TTC549 (cell line): ENCODE measurements around the gene SLC5A1.

ENCODE experiments used
- FAIRE-seq: peaks from 2 replicates; lab custom pipeline; 2012; peaks lifted over from hg19 to GRCh38; lab: Jason Lieb, UNC

The SLC5A1 gene

DNA sequence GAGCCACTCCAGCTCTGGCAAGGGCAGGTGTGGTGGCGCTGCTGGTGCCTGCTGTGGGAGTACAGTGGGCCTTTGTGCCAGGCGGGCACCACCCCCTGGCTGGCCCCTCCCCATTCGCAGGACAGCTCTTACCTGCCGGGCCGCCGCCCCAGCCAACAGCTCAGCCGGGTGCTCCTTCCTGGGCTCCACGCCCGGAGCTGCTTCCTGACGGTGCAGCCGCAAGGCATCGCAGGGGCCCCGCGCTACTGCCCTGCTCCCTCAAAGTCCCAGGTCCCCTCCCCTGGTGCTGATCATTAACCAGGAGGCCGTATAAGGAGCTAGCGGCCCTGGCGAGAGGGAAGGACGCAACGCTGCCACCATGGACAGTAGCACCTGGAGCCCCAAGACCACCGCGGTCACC, at the start of gene SLC5A1:
SLC5A1 (plus strand) TSS at position 338 of the 400 bp plus-strand sequence; CDS start at position 359, 21 bp downstream.
- no peak for FAIRE-seq

DNA sequence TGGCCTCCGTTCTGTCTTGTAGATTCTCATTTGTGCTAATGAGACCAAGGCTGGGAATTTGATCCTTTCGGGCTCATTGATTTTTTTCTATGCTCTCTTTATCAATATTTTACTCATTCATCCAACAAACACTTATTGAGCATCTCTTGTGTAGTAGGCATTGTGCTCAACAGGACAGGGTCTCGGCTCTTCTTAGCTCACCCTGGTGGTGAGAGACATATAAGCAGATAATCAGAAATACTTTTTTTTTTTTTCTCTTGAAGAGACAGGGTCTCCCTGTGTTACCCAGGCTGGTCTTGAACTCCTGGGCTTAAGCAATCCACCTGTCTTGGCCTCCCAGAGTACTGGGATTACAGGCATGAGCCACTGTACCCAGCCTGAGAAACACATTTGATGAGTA, 48.0 kb upstream of the SLC5A1 start:
- no peak for FAIRE-seq

- no peak for FAIRE-seq
These were observed 47.3 kb upstream of the SLC5A1 start for GRCh38 chr22:31995807-31996206.

DNA sequence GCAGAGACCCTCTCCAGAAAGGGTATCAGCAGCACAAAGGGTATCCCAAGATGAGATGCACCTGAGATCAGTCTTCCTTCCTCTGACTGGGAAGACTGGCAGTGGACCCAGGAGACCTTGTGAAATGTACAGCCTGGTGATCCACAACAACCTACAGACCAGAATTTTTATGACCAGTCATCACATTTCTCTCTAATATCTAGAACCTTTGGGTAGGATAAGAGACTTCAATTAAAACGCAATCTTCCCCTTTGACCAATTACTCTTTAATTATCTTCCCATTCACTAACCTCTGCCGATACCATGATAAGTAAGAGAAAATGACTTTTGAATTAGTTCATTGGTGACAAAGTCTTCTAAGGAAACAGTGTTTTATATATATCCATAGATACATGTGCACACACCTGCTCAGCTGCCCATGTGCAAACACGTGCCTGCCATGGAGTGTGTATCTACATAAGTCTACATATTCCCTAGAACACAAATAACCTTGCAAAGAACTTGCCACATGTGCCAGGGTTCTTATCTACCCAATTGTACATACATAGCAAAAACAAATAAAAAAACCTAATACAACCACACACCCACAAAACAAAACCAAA, 44.2 kb upstream of the SLC5A1 start:
- FAIRE-seq: no peak

GRCh38 chr22:32000181-32000580, 42.9 kb upstream of the SLC5A1 start:
- FAIRE-seq: no peak

DNA sequence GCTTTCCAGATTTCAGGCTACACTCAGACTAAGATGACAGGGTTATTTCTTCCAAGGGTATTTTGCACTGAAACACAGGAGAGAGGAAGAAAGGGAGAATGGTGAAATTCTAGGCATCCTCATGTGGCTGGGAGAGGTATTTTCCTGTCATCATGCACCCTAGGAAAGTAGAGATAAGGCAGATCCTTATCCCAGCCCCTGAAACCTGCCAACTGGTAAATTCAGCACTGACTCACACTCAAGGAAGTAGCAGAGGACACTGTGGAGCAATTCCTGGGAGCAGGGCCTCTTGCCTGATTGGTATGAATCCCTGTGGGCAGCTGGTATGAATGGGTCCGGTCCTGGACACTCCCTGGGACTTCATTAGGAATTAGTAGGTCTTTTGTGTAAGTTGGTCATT, 37.6 kb upstream of the SLC5A1 start:
- no peak for FAIRE-seq

DNA sequence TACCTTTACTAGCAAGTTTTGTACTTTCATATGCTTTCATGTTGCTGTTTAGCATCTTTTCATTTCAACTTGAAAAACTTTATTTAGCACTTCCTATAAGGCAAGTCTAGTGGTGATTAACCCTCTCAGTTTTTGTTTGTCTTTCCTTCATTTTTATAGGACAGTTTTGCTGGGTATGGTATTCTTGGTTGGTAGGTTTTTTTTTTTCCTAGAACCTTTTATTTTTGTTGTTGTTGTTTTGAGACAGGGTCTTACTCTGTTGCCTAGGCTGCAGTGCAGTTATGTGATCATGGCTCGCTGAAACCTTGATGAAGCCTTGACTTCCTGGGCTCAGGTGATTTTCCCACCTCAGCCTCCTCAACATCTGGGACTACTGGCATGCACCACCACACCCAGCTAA, 29.9 kb upstream of the SLC5A1 start:
- no peak for FAIRE-seq

GRCh38 chr22:32016081-32016480, 27.0 kb upstream of the SLC5A1 start:
- FAIRE-seq: no peak

GRCh38 chr22:32018056-32018455, 25.0 kb upstream of the SLC5A1 start:
- FAIRE-seq: no peak

GRCh38 chr22:32020117-32020516, 22.9 kb upstream of the SLC5A1 start:
- no peak for FAIRE-seq

DNA sequence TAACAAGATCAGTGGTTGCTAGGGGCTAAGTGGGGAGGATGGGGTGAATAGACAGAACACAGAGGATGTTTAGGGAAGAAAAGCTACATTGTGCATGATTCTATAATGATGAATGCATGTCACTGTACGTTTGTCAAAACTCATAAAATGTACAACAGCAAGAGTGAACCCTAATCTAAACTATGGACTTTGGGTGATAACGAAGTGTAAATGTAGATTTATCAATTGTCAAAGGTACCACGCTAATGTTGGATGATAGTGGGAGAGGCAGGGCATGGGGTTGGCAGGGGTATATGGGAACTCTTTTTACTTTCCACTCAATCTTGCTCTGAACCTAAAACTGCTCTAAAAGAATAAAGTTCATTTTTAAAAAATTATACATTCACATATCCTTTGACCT, 21.3 kb upstream of the SLC5A1 start:
- FAIRE-seq: no peak

GRCh38 chr22:32023251-32023827, 19.7 kb upstream of the SLC5A1 start:
- FAIRE-seq: no peak

DNA sequence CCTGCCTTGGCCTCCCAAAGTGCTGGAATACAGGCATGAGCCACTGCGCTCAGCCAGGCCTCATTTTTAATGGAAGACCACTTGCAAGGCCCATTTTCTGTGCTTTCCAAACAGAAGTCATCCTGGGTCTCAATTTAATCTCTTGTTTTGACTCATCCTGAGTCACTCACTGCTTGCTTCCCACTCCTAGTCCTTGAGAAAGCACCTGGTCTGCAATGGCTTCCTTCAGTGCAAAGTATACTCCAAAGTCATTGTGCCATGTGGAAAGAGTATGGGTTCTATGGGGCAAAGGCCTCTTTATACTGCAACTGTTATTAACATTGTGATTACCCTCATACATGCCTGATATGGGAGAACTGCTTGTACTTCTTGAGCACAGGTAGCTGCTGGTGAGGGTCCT, 18.3 kb upstream of the SLC5A1 start:
- no peak for FAIRE-seq

- no peak for FAIRE-seq
These were observed 12.4 kb upstream of the SLC5A1 start for GRCh38 chr22:32030518-32031247.

GRCh38 chr22:32031466-32031865, 11.6 kb upstream of the SLC5A1 start:
- no peak for FAIRE-seq

GRCh38 chr22:32034275-32034674, 8.8 kb upstream of the SLC5A1 start:
- no peak for FAIRE-seq

GRCh38 chr22:32037236-32037635, 5.8 kb upstream of the SLC5A1 start:
- no peak for FAIRE-seq

GRCh38 chr22:32040324-32040904, 2.6 kb upstream of the SLC5A1 start:
- no peak for FAIRE-seq

- FAIRE-seq: no peak
These were observed 330 bp downstream of the SLC5A1 start for GRCh38 chr22:32043391-32043790.

- no peak for FAIRE-seq
These were observed 1.4 kb downstream of the SLC5A1 start for GRCh38 chr22:32044477-32044876.

GRCh38 chr22:32044913-32045312, 1.9 kb downstream of the SLC5A1 start:
- no peak for FAIRE-seq

DNA sequence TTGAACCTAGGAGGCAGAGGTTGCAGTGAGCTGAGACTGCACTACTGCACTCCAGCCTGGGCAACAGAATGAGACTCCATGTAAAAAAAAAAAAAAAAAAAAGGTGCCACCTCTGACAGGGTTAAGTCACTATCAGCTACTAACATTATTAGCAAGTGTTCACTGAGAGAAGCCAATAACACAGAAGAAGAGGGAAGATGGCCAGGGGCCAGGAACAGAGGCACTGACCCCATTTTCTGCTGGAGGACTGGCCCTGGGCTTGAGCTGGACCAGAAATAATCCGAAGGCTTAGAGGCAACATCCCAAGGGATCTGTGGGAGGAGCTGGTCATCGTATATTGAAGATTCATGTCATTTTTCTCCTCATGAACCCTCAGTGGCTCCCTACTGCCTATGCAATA, 5.0 kb downstream of the SLC5A1 start:
- no peak for FAIRE-seq
